GM12878 (cell line): ENCODE results near the gene ESYT3. TPM values are rescaled to one million over a fixed set of nuclear protein-coding genes. Genes with fewer than 3 reads are reported as not detected.

Experiments used
- ATAC-seq: fragments of 200-7000 bp; cut with Tn5 transposase; 3 replicates; pipeline ENCODE4 v1.9.1; 2020; ENCODE audit warnings: mild to moderate bottlenecking, moderate library complexity
- BruUV-seq: library from RNA; stranded (reverse); fragments of 400-500 nt; replicated peaks from 2 replicates; lab custom pipeline; 2021; lab: Mats Ljungman, UMichigan
- CTCF ChIA-PET: fragments of 300-600 bp; sonication (Branson Sonifier 250); formaldehyde crosslinking; extraction: SDS; loops from one replicate; lab custom pipeline; 2021; ENCODE audit warnings: inconsistent platforms; lab: Yijun Ruan, JAX
- POLR2A ChIA-PET: fragments of 350-600 bp; formaldehyde crosslinking; extraction: SDS; loops from one replicate; lab custom pipeline; 2021; ENCODE audit warnings: inconsistent platforms; lab: Charles Lee
- RAD21 ChIA-PET: fragments of 300-600 bp; sonication (Branson Sonifier 250); formaldehyde crosslinking; loops from one replicate; lab custom pipeline; 2023; ENCODE audit warnings: antibody characterized with exemption; ENCODE audit not compliant: unreplicated experiment; lab: Charles Lee
- SMC1A ChIA-PET: fragments of 300-600 bp; sonication (Branson Sonifier 250); formaldehyde crosslinking; loops from one replicate; lab custom pipeline; 2023; ENCODE audit not compliant: unreplicated experiment, uncharacterized antibody; lab: Charles Lee
- DNase-seq: peaks from one replicate; pipeline ENCODE4 v3.0.0-alpha.2; 2011; ENCODE audit warnings: low read depth, low spot score
- FAIRE-seq: peaks from 3 replicates; lab custom pipeline; 2011; peaks lifted over from hg19 to GRCh38; lab: Jason Lieb, UNC
- H2AFZ ChIP-seq: 2 replicates; pipeline ENCODE4 v1.6.0; 2011; ENCODE audit warnings: low read depth, low read length, control low read depth; ENCODE audit not compliant: control insufficient read depth
- H3K27ac ChIP-seq: 2 replicates; pipeline ENCODE4 v1.5.1; 2011; ENCODE audit warnings: control low read depth; ENCODE audit not compliant: control insufficient read depth, insufficient read depth
- H3K27me3 ChIP-seq, 2 experiments: replicated peaks in 1 of 2; 2 replicates each; pipeline versions ENCODE4 v1.6.0 to v1.6.1; 2011; ENCODE audit warnings: low read length in 1 of 2; ENCODE audit not compliant: control insufficient read depth in 2 of 2, insufficient read depth in 2 of 2
- H3K36me3 ChIP-seq, 2 experiments: 2 replicates each; pipeline ENCODE4 v1.5.1; 2011; ENCODE audit warnings: low read length in 1 of 2; ENCODE audit not compliant: control insufficient read depth in 2 of 2, insufficient read depth in 2 of 2
- H3K4me1 ChIP-seq: 2 replicates; pipeline ENCODE4 v1.6.1; 2011; ENCODE audit warnings: mild to moderate bottlenecking, low read length, moderate library complexity, mixed read lengths; ENCODE audit not compliant: control insufficient read depth, insufficient read depth
- H3K4me2 ChIP-seq: 2 replicates; pipeline ENCODE4 v1.6.0; 2011; ENCODE audit warnings: control low read depth; ENCODE audit not compliant: control insufficient read depth, insufficient read depth
- H3K4me3 ChIP-seq: fragments of 200-600 bp; sonication (generic); 2 replicates; pipeline ENCODE4 v1.5.1; 2016
- H3K79me2 ChIP-seq: 2 replicates; pipeline ENCODE4 v1.6.0; 2011; ENCODE audit warnings: low read length; ENCODE audit not compliant: control insufficient read depth, insufficient read depth
- H3K9ac ChIP-seq: 2 replicates; pipeline ENCODE4 v1.8.0; 2011; ENCODE audit warnings: low read length, control low read depth, mixed read lengths; ENCODE audit not compliant: control insufficient read depth, insufficient read depth
- H3K9me3 ChIP-seq: replicated peaks from 3 replicates; pipeline ENCODE4 v1.5.1; 2011; ENCODE audit warnings: mild to moderate bottlenecking, low read length; ENCODE audit not compliant: control insufficient read depth, insufficient read depth
- H4K20me1 ChIP-seq: 2 replicates; pipeline ENCODE4 v1.6.0; 2011; ENCODE audit not compliant: control insufficient read depth, insufficient read depth
- EED ChIP-seq: sonication (generic); IDR thresholded peaks from 2 replicates; pipeline ENCODE4 v1.6.1; 2016; ENCODE audit warnings: antibody characterized with exemption, low read depth
- FOXK2 ChIP-seq: fragments of 450-650 bp; IDR thresholded peaks from 2 replicates; pipeline ENCODE4 v1.6.1; 2017; ENCODE audit warnings: mild to moderate bottlenecking, moderate library complexity
- GABPA ChIP-seq: IDR thresholded peaks from 2 replicates; pipeline ENCODE4 v1.6.1; 2014; ENCODE audit warnings: antibody characterized with exemption, low read depth, mild to moderate bottlenecking, inconsistent platforms
- KDM1A ChIP-seq: fragments of 200-600 bp; sonication (generic); IDR thresholded peaks from 2 replicates; pipeline ENCODE4 v1.6.1; 2016; ENCODE audit warnings: borderline replicate concordance
- SREBF1 ChIP-seq: IDR thresholded peaks from 2 replicates; pipeline ENCODE4 v1.6.1; 2012; ENCODE audit warnings: mild to moderate bottlenecking, low read length
- SRF ChIP-seq, 2 experiments: IDR thresholded peaks; 2 replicates each; pipeline ENCODE4 v1.6.1; 2011; ENCODE audit warnings: low read depth in 2 of 2, low read length in 2 of 2, mild to moderate bottlenecking in 1 of 2, moderate library complexity in 1 of 2
- TCF7 ChIP-seq: IDR thresholded peaks from 2 replicates; pipeline ENCODE4 v1.6.1; 2014; ENCODE audit warnings: antibody characterized with exemption, borderline replicate concordance
- WRNIP1 ChIP-seq: IDR thresholded peaks from 2 replicates; pipeline ENCODE4 v1.6.1; 2011; ENCODE audit warnings: low read depth, low read length, improper control_type of control experiment, borderline replicate concordance
- ZNF622 ChIP-seq: fragments of 450-650 bp; IDR thresholded peaks from 2 replicates; pipeline ENCODE4 v1.6.1; 2017; ENCODE audit warnings: mild to moderate bottlenecking, inconsistent platforms
- ZNF687 ChIP-seq: fragments of 450-650 bp; IDR thresholded peaks from 2 replicates; pipeline ENCODE4 v1.6.1; 2017; ENCODE audit warnings: mild to moderate bottlenecking, moderate library complexity
- WGBS: methylation state at CpG from one replicate; pipeline ENCODE4 v1.1.6; 2016; ENCODE audit warnings: low lambda C conversion rate; ENCODE audit not compliant: insufficient replicate concordance, insufficient coverage; ENCODE audit errors: missing lambda C conversion rate; 5-methylcytosine and 5-hydroxymethylcytosine counted together
- in situ Hi-C: fragments of 300-500 bp; cut with MboI; formaldehyde crosslinking; loops from 9 replicates; pipeline ENCODE4 v1.14.3; 2018; ENCODE audit warnings: mixed read lengths
- intact Hi-C: fragments of 100-400 bp; cut with micrococcal nuclease; formaldehyde crosslinking; loops from one replicate; pipeline ENCODE4 v1.14.2; 2022; ENCODE audit not compliant: unreplicated experiment
- polyA plus RNA-seq, 11 experiments: library from polyadenylated mRNA; depleted of rRNA in 4 of 11; unstranded in 6 of 11; stranded (reverse) in 5 of 11; fragments of >200 nt; fragmentation: Nextera tagmentation in 4 of 11; fragmentation: Illumina TruSeq in 1 of 11; extraction: Ambion mirVana in 4 of 11; extraction: Trizol in 1 of 11; gene quantifications; 1 replicate in 1 of 11; 2 replicates in 10 of 11; pipeline versions ENCODE4 v1.2.1 to v1.2.3, GENCODE V29; 2011 to 2016; ENCODE audit warnings: inconsistent platforms in 2 of 11, missing spikeins in 2 of 11, low read depth in 1 of 11
- total RNA-seq, 4 experiments: library from RNA; depleted of rRNA in 3 of 4; stranded (reverse); fragments of >200 nt in 3 of 4; fragmentation: Illumina TruSeq in 1 of 4; extraction: Trizol in 1 of 4; gene quantifications; 2 replicates each; pipeline versions ENCODE4 v1.2.1 to v1.2.3, GENCODE V29; 2013 to 2021
- TF ChIP-seq, protein P1 (sequence below): fragments of 450-650 bp; IDR thresholded peaks from 2 replicates; pipeline ENCODE4 v1.6.1; 2017; ENCODE audit warnings: mild to moderate bottlenecking
- TF ChIP-seq, protein P2 (sequence below): fragments of 450-650 bp; IDR thresholded peaks from 2 replicates; pipeline ENCODE4 v1.6.1; 2016; ENCODE audit warnings: mild to moderate bottlenecking

ESYT3 gene
- total and polyA plus RNA-seq, 10 of the 15 experiments (the other 5 are each of a cell fraction or from before 2014, with no cell fraction given) = not detected

DNA sequence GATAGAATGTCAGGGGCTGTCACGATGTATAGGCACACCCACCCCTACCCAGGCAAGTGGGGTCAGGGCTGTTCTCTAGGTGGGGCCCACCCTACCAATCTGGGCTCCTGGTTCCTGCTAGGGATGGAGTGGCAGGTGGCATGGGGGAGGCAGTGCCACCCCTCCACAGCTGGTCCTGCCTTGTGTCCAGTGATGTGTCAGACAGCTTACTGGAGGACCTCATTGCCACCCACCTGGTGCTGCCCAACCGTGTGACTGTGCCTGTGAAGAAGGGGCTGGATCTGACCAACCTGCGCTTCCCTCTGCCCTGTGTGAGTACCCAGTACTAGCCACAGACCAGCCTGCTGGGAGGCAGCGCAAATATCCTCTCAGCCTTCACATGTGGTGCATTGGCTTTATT lies 27.5 kb downstream of the ESYT3 start:
- CTCF ChIA-PET = interaction anchor here (1.4 to 1.7 kb wide), 2 partner anchors 454 to 461 kb away, joined by 5 to 6 read pairs; no protein-coding TSS in a partner anchor
- TF ChIP-seq WRNIP1 (no peak), SRF (IDR thresholded peaks at IDR 0.05; ENCODE audit: low read depth in 2 of 2, low read length in 2 of 2) (no peak), KDM1A (no peak), SREBF1 (no peak), ZNF622 (no peak), EED (no peak), FOXK2 (no peak), GABPA (no peak), ZNF687 (no peak), TCF7 (no peak)
- TF ChIP-seq, protein P1, sequence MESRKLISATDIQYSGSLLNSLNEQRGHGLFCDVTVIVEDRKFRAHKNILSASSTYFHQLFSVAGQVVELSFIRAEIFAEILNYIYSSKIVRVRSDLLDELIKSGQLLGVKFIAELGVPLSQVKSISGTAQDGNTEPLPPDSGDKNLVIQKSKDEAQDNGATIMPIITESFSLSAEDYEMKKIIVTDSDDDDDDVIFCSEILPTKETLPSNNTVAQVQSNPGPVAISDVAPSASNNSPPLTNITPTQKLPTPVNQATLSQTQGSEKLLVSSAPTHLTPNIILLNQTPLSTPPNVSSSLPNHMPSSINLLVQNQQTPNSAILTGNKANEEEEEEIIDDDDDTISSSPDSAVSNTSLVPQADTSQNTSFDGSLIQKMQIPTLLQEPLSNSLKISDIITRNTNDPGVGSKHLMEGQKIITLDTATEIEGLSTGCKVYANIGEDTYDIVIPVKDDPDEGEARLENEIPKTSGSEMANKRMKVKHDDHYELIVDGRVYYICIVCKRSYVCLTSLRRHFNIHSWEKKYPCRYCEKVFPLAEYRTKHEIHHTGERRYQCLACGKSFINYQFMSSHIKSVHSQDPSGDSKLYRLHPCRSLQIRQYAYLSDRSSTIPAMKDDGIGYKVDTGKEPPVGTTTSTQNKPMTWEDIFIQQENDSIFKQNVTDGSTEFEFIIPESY = no peak
- TF ChIP-seq, protein P2, sequence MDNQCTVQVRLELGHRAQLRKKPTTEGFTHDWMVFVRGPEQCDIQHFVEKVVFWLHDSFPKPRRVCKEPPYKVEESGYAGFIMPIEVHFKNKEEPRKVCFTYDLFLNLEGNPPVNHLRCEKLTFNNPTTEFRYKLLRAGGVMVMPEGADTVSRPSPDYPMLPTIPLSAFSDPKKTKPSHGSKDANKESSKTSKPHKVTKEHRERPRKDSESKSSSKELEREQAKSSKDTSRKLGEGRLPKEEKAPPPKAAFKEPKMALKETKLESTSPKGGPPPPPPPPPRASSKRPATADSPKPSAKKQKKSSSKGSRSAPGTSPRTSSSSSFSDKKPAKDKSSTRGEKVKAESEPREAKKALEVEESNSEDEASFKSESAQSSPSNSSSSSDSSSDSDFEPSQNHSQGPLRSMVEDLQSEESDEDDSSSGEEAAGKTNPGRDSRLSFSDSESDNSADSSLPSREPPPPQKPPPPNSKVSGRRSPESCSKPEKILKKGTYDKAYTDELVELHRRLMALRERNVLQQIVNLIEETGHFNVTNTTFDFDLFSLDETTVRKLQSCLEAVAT = no peak
- TF ChIP-seq, all 136 proteins: peak for 0
- Histone ChIP-seq H3K79me2 (no peaks in the 10 kb centered on the region), H3K4me3 (no peak overlapping the region), H3K27ac (no peak overlapping the region), H3K27me3 (no peaks in the 10 kb centered on the region; a peak in 3 of 4 replicates), H4K20me1 (no peaks in the 10 kb centered on the region), H2AFZ (no peak overlapping the region), H3K9me3 (no peaks in the 10 kb centered on the region), H3K4me1 (no peaks in the 10 kb centered on the region), H3K9ac (no peak overlapping the region), H3K4me2 (no peak overlapping the region), H3K36me3 (no peaks in the 10 kb centered on the region)
- ChIA-PET POLR2A (no interaction called here), SMC1A (no interaction called here), RAD21 (no interaction called here)
- BruUV-seq = no TSS peak
- 25% methylated on average over 4 of the region's 4 CpGs for WGBS
- FAIRE-seq (no peak), ATAC-seq (no peak), DNase-seq (no peak)
- in situ Hi-C loops = no loop called here
- intact Hi-C loops = no loop called here
